ENCODE results near the gene CIP2A. TPM values are rescaled to one million over a fixed set of nuclear protein-coding genes. Genes with fewer than 3 reads are reported as not detected.

Gene CIP2A
- total RNA-seq, 1 donor from 2014 or later = 66.5 TPM

DNA sequence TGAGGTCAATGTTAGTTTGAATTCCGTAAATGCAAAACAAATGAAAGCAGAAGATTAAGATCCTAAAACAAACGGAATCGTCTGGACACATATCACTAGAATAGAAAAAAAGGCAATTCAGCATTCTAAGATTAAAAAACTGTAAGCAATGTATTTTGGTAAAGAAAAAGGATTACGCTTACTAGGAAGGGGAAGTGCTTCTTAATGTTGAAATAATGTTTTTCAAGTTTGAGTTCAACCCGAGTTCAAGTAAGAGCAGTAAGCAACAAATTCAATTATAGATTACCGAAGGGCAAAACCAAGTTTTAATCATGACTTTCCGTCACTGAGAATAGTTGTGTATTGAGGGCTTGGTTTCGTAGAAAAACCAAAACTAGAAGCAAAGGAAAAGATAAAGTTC is 637 bp downstream of the CIP2A start:
- H3K27me3 ChIP-seq = no peaks in the 10 kb centered on the region
- H3K4me3 ChIP-seq = peak overlapping the region; percentile 87
- DNase-seq (ENCODE audit: low spot score) = no peak
- peaks cover 23% of the 10 kb centered on the region for H3F3A ChIP-seq (ENCODE audit: low read depth)
- peak overlapping the region; percentile 80 for H3K4me2 ChIP-seq
- H3K79me2 ChIP-seq (ENCODE audit: low read depth) = peaks cover 91% of the 10 kb centered on the region
- peaks cover 38% of the 10 kb centered on the region for H3K4me1 ChIP-seq
- H3K4me1 Mint-ChIP-seq = peaks cover 43% of the 10 kb centered on the region
- H3K27me3 Mint-ChIP-seq (ENCODE audit: insufficient read depth, low read depth) = peaks cover 6% of the 10 kb centered on the region
- peak overlapping the region; percentile 99 for H3K27ac Mint-ChIP-seq
- H3K36me3 ChIP-seq = peaks cover 8% of the 10 kb centered on the region
- peak overlapping the region; percentile 89 for H2AFZ ChIP-seq (replicated peaks)
- no peaks in the 10 kb centered on the region for H3K9me3 ChIP-seq (ENCODE audit: low read depth)
- H4K20me1 ChIP-seq (ENCODE audit: low read depth) = peaks cover 7% of the 10 kb centered on the region
- peak overlapping the region; percentile 85 for H3K9ac ChIP-seq
- TF ChIP-seq EZH2 (IDR thresholded peaks at IDR 0.05) (no peak), EZH2phosphoT487 (IDR thresholded peaks at IDR 0.05) (no peak)
- TF ChIP-seq, protein P1, sequence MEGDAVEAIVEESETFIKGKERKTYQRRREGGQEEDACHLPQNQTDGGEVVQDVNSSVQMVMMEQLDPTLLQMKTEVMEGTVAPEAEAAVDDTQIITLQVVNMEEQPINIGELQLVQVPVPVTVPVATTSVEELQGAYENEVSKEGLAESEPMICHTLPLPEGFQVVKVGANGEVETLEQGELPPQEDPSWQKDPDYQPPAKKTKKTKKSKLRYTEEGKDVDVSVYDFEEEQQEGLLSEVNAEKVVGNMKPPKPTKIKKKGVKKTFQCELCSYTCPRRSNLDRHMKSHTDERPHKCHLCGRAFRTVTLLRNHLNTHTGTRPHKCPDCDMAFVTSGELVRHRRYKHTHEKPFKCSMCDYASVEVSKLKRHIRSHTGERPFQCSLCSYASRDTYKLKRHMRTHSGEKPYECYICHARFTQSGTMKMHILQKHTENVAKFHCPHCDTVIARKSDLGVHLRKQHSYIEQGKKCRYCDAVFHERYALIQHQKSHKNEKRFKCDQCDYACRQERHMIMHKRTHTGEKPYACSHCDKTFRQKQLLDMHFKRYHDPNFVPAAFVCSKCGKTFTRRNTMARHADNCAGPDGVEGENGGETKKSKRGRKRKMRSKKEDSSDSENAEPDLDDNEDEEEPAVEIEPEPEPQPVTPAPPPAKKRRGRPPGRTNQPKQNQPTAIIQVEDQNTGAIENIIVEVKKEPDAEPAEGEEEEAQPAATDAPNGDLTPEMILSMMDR (IDR thresholded peaks at IDR 0.05) = no peak
- peak overlapping the region; percentile 99 for H3K4me3 Mint-ChIP-seq
- H3K27ac ChIP-seq = peak overlapping the region; percentile 97
- peaks cover 8% of the 10 kb centered on the region for H3K36me3 Mint-ChIP-seq
- H3K9me3 Mint-ChIP-seq = no peaks in the 10 kb centered on the region

DNA sequence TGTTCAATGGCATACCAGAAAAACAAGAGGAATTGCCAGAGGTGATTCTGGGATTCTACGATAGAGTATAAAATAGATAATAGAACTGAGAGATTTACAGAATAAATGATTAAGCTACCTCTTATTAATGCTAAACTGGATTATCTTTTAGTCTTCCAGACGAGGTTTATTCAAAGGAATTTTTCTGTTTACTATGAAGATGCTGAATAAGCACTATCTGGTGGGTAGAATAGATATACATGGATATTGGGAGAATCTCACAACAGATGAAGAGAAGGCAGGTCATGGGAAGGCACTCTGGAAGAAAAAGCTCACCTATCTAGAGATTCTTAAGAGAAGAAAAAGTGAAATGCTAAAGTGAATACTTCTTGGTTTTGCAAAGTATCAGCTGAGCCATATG is 11.2 kb downstream of the CIP2A start:
- no peak for DNase-seq (ENCODE audit: low spot score)
- Histone ChIP-seq H3K9me3 (ENCODE audit: low read depth) (peaks cover 6% of the 10 kb centered on the region), H3K27me3 (no peaks in the 10 kb centered on the region), H3F3A (ENCODE audit: low read depth) (peaks cover 41% of the 10 kb centered on the region), H3K9ac (no peak overlapping the region), H3K4me1 (peaks cover 11% of the 10 kb centered on the region), H3K4me2 (no peak overlapping the region), H2AFZ (replicated peaks) (no peak overlapping the region), H3K79me2 (ENCODE audit: low read depth) (peaks cover 19% of the 10 kb centered on the region), H3K4me3 (no peak overlapping the region), H4K20me1 (ENCODE audit: low read depth) (no peaks in the 10 kb centered on the region), H3K36me3 (peaks cover 62% of the 10 kb centered on the region), H3K27ac (no peak overlapping the region)
- Mint-ChIP-seq H3K9me3 (no peaks in the 10 kb centered on the region), H3K27me3 (ENCODE audit: insufficient read depth, low read depth) (no peaks in the 10 kb centered on the region), H3K4me1 (no peaks in the 10 kb centered on the region), H3K4me3 (no peak overlapping the region), H3K36me3 (peaks cover 52% of the 10 kb centered on the region), H3K27ac (no peak overlapping the region)
- TF ChIP-seq EZH2phosphoT487 (IDR thresholded peaks at IDR 0.05) = no peak
- TF ChIP-seq, protein P1 (IDR thresholded peaks at IDR 0.05) = no peak
- TF ChIP-seq EZH2 (IDR thresholded peaks at IDR 0.05) = no peak

DNA sequence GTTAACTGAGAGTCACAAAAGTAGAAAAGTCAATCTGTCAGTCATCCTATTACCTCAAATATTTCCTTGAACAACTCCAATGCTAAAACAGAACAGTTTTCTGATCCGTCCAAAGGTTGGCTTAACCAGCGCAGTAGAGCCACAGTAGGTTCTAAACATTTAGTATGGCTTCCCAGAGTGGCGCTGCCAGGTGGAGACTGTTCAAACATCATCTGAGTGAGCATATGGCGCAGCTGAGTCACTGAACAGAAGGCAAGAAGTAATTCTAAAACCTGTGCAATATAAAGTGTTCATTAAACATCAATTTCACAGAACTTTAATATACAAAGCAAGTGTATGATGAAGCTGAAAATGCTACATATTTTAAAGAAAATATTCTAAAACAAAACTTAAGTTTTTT is 19.9 kb downstream of the CIP2A start:
- Mint-ChIP-seq H3K36me3 (peaks cover 29% of the 10 kb centered on the region), H3K9me3 (no peaks in the 10 kb centered on the region), H3K27me3 (ENCODE audit: insufficient read depth, low read depth) (no peaks in the 10 kb centered on the region), H3K4me1 (no peaks in the 10 kb centered on the region), H3K4me3 (no peak overlapping the region), H3K27ac (no peak overlapping the region)
- no peak for DNase-seq (ENCODE audit: low spot score)
- Histone ChIP-seq H3K27ac (no peak overlapping the region), H4K20me1 (ENCODE audit: low read depth) (no peaks in the 10 kb centered on the region), H3K27me3 (no peaks in the 10 kb centered on the region), H3K9me3 (ENCODE audit: low read depth) (no peaks in the 10 kb centered on the region), H3K36me3 (peaks cover 27% of the 10 kb centered on the region), H2AFZ (replicated peaks) (no peak overlapping the region), H3K4me1 (no peaks in the 10 kb centered on the region), H3K79me2 (ENCODE audit: low read depth) (no peaks in the 10 kb centered on the region), H3K4me2 (no peak overlapping the region), H3K4me3 (no peak overlapping the region), H3K9ac (no peak overlapping the region), H3F3A (ENCODE audit: low read depth) (peaks cover under 1% of the 10 kb centered on the region)
- TF ChIP-seq EZH2phosphoT487 (IDR thresholded peaks at IDR 0.05) = no peak
- no peak for TF ChIP-seq EZH2 (IDR thresholded peaks at IDR 0.05)
- TF ChIP-seq, protein P1 (IDR thresholded peaks at IDR 0.05) = no peak
